Ascending aorta (tissue), 2 donors: ENCODE measurements around the gene DYNLRB2. TPM values are rescaled to one million over a fixed set of nuclear protein-coding genes. Genes with fewer than 3 reads are reported as not detected.

ENCODE experiments used
- DNase-seq, 2 donors: peaks; one replicate each; pipeline ENCODE4 v3.0.0-alpha.2; 2019; ENCODE audit warnings: low spot score in 2 of 2
- H3K27ac ChIP-seq, 2 donors: fragments of 200-600 bp; sonication (generic); one replicate each; pipeline ENCODE4 v1.5.1; 2016 to 2017; ENCODE audit warnings: mild to moderate bottlenecking in 1 of 2
- H3K27me3 ChIP-seq: fragments of 200-600 bp; sonication (generic); one replicate; pipeline ENCODE4 v1.5.1; 2017
- H3K36me3 ChIP-seq, 2 donors: fragments of 200-600 bp; sonication (generic); one replicate each; pipeline ENCODE4 v1.5.1; 2016
- H3K4me1 ChIP-seq, 2 donors: fragments of 200-600 bp; sonication (generic); one replicate each; pipeline ENCODE4 v1.5.1; 2016 to 2017; ENCODE audit warnings: mild to moderate bottlenecking in 1 of 2
- H3K4me3 ChIP-seq, 2 donors: fragments of 200-600 bp; sonication (generic); one replicate each; pipeline ENCODE4 v1.5.1; 2016 to 2017; ENCODE audit warnings: mild to moderate bottlenecking in 1 of 2
- H3K9me3 ChIP-seq, 2 donors: fragments of 200-600 bp; sonication (generic); one replicate each; pipeline ENCODE4 v1.5.1; 2016
- CTCF ChIP-seq, 3 experiments: fragments of 200-600 bp in 2 of 3; fragments of 450-650 bp in 1 of 3; sonication (generic) in 2 of 3; IDR thresholded peaks; one replicate each; pipeline ENCODE4 v1.5.1; 2016 to 2019; ENCODE audit warnings: antibody characterized with exemption in 3 of 3, mild to moderate bottlenecking in 1 of 3, moderate library complexity in 1 of 3
- intact Hi-C: fragments of 100-400 bp; cut with DNase I; formaldehyde crosslinking; loops from one replicate; pipeline ENCODE4 v1.15.1; 2023
- total RNA-seq: library from RNA; depleted of rRNA; stranded (reverse); fragments of >200 nt; gene quantifications from one replicate; pipeline ENCODE4 v1.1.0, GENCODE V29; 2016

The DYNLRB2 gene
- total RNA-seq, 1 donor from 2014 or later: not detected

GRCh38 chr16:80569440-80570105, 28.8 kb downstream of the DYNLRB2 start:
- intact Hi-C loops: no loop called here
- no peak for TF ChIP-seq CTCF (IDR thresholded peaks at IDR 0.05)
- Histone ChIP-seq H3K36me3 (no peaks in the 10 kb centered on the region), H3K27ac (no peak overlapping the region), H3K4me1 (no peaks in the 10 kb centered on the region), H3K4me3 (no peak overlapping the region), H3K27me3 (no peaks in the 10 kb centered on the region), H3K9me3 (no peaks in the 10 kb centered on the region)
- DNase-seq: no peak

- TF ChIP-seq CTCF (IDR thresholded peaks at IDR 0.05): no peak
- Histone ChIP-seq H3K4me3 (no peak overlapping the region), H3K27me3 (no peaks in the 10 kb centered on the region), H3K4me1 (no peaks in the 10 kb centered on the region), H3K9me3 (no peaks in the 10 kb centered on the region), H3K27ac (no peak overlapping the region), H3K36me3 (no peaks in the 10 kb centered on the region)
- intact Hi-C loops: no loop called here
- no peak for DNase-seq
Observed at GRCh38 chr16:80570106-80570478, 29.3 kb downstream of the DYNLRB2 start.

GRCh38 chr16:80573700-80574120, 32.9 kb downstream of the DYNLRB2 start:
- no peaks in the 10 kb centered on the region for H3K9me3 ChIP-seq
- no peaks in the 10 kb centered on the region for H3K4me1 ChIP-seq
- TF ChIP-seq CTCF (IDR thresholded peaks at IDR 0.05): no peak
- no peak overlapping the region for H3K27ac ChIP-seq
- intact Hi-C loops: no loop called here
- H3K4me3 ChIP-seq: no peak overlapping the region
- DNase-seq: no peak
- no peaks in the 10 kb centered on the region for H3K36me3 ChIP-seq
- H3K27me3 ChIP-seq: no peaks in the 10 kb centered on the region

- no peaks in the 10 kb centered on the region for H3K9me3 ChIP-seq
- no peak overlapping the region for H3K27ac ChIP-seq
- no peak overlapping the region for H3K4me3 ChIP-seq
- H3K36me3 ChIP-seq: no peaks in the 10 kb centered on the region
- no peak for DNase-seq
- no peaks in the 10 kb centered on the region for H3K4me1 ChIP-seq
- TF ChIP-seq CTCF (IDR thresholded peaks at IDR 0.05): no peak
- no peaks in the 10 kb centered on the region for H3K27me3 ChIP-seq
- intact Hi-C loops: no loop called here
Observed at GRCh38 chr16:80576343-80576912, 35.6 kb downstream of the DYNLRB2 start.

GRCh38 chr16:80577485-80578280, 36.9 kb downstream of the DYNLRB2 start:
- TF ChIP-seq CTCF (IDR thresholded peaks at IDR 0.05): no peak
- intact Hi-C loops: no loop called here
- DNase-seq: no peak
- no peaks in the 10 kb centered on the region for H3K36me3 ChIP-seq
- H3K4me3 ChIP-seq: no peak overlapping the region
- no peaks in the 10 kb centered on the region for H3K9me3 ChIP-seq
- H3K27me3 ChIP-seq: no peaks in the 10 kb centered on the region
- H3K4me1 ChIP-seq: no peaks in the 10 kb centered on the region
- no peak overlapping the region for H3K27ac ChIP-seq
